Transverse colon (tissue), 4 donors: ENCODE measurements around the gene NSD2. TPM values are rescaled to one million over a fixed set of nuclear protein-coding genes. Genes with fewer than 3 reads are reported as not detected.
"Not testable (repeated sequence)": the region's sequence is repeated elsewhere in the genome, so short reads cannot be mapped to it uniquely, and the experiment has no call there.

ENCODE experiments used
- DNase-seq: peaks from one replicate; pipeline ENCODE4 v3.0.0-alpha.2; 2019
- H3K27ac ChIP-seq, 4 donors: fragments of 200-600 bp; sonication (generic); 2 replicates each; pipeline ENCODE4 v1.5.1; 2016 to 2018; ENCODE audit warnings: inconsistent platforms in 4 of 4
- H3K27me3 ChIP-seq: fragments of 200-600 bp; sonication (generic); 2 replicates; pipeline ENCODE4 v1.5.1; 2017; ENCODE audit warnings: inconsistent platforms
- H3K36me3 ChIP-seq, 4 donors: fragments of 200-600 bp; sonication (generic); 2 replicates each; pipeline ENCODE4 v1.5.1; 2017 to 2019; ENCODE audit warnings: inconsistent platforms in 4 of 4
- H3K4me1 ChIP-seq, 4 donors: fragments of 200-600 bp; sonication (generic); 2 replicates each; pipeline ENCODE4 v1.5.1; 2017 to 2020; ENCODE audit warnings: inconsistent platforms in 4 of 4
- H3K4me3 ChIP-seq, 4 donors: fragments of 200-600 bp; sonication (generic); 1 replicate in 1 of 4; 2 replicates in 3 of 4; pipeline versions ENCODE4 v1.5.1 to v1.6.1; 2017 to 2019; ENCODE audit warnings: inconsistent platforms in 4 of 4
- H3K9me3 ChIP-seq, 2 donors: fragments of 200-600 bp; sonication (generic); 2 replicates each; pipeline ENCODE4 v1.5.1; 2017 to 2019; ENCODE audit warnings: inconsistent platforms in 2 of 2
- CTCF ChIP-seq, 5 experiments: fragments of 200-600 bp in 3 of 5; fragments of 450-650 bp in 2 of 5; sonication (generic) in 3 of 5; IDR thresholded peaks; 1 replicate in 2 of 5; 2 replicates in 3 of 5; pipeline ENCODE4 v1.5.1; 2016 to 2017; ENCODE audit warnings: antibody characterized with exemption in 5 of 5, inconsistent platforms in 3 of 5, mild to moderate bottlenecking in 2 of 5, moderate library complexity in 1 of 5
- EP300 ChIP-seq: sonication (generic); formaldehyde crosslinking; IDR thresholded peaks from one replicate; pipeline ENCODE4 v1.6.1; 2017; ENCODE audit warnings: antibody characterized with exemption, low read depth
- POLR2A ChIP-seq: fragments of 450-650 bp; IDR thresholded peaks from one replicate; pipeline ENCODE4 v1.6.1; 2016; ENCODE audit warnings: antibody characterized with exemption, mild to moderate bottlenecking, moderate library complexity
- POLR2AphosphoS5 ChIP-seq, 3 donors: sonication (generic); formaldehyde crosslinking; IDR thresholded peaks; one replicate each; pipeline ENCODE4 v1.6.1; 2016; ENCODE audit warnings: antibody characterized with exemption in 3 of 3
- WGBS, 2 donors: methylation state at CpG; one replicate each; pipeline ENCODE4 v1.1.5; 2018; ENCODE audit warnings: low coverage in 1 of 2; 5-methylcytosine and 5-hydroxymethylcytosine counted together
- in situ Hi-C, 4 donors: fragments of 200-750 bp; cut with MboI; loops; one replicate each; pipeline versions ENCODE4 v1.15.0 to v1.15.1; 2017; ENCODE audit warnings: low sequenced_read_pairs in 3 of 4, low pct_ligation_motif_present in 1 of 4, low pct_unique_long_range_greater_than_20kb in 1 of 4
- intact Hi-C: fragments of 100-400 bp; cut with DNase I; formaldehyde crosslinking; loops from one replicate; pipeline ENCODE4 v1.15.1; 2023; ENCODE audit warnings: low total_unique reads
- total RNA-seq, 4 donors: library from RNA; depleted of rRNA; stranded (reverse); fragments of >200 nt; gene quantifications; one replicate each; pipeline ENCODE4 v1.1.0, GENCODE V29; 2016

NSD2 gene
- total RNA-seq, 4 donors from 2014 or later = 78.4 to 591 (median 158) TPM

GRCh38 chr4:1991087-1991486 lies 119.9 kb downstream of the NSD2 start:
- intact Hi-C loops = no loop called here
- Histone ChIP-seq H3K27ac (no peak overlapping the region), H3K27me3 (no peaks in the 10 kb centered on the region), H3K36me3 (peaks cover 0 to 37% (median 10%) of the 10 kb centered on the region in 4 donors), H3K4me3 (no peak overlapping the region), H3K9me3 (no peaks in the 10 kb centered on the region), H3K4me1 (no peaks in the 10 kb centered on the region)
- TF ChIP-seq CTCF (IDR thresholded peaks at IDR 0.05) (no peak), EP300 (no peak), POLR2A (no peak), POLR2AphosphoS5 (IDR thresholded peaks at IDR 0.05) (no peak)
- WGBS, 2 donors = 87 to 94% methylated on average over 6 to 11 of the region's 11 CpGs
- DNase-seq = no peak
- in situ Hi-C loops = no loop called here

- in situ Hi-C loops = no loop called here
- no peaks in the 10 kb centered on the region for H3K4me1 ChIP-seq
- H3K36me3 ChIP-seq = peaks cover 0 to 32% (median 10%) of the 10 kb centered on the region in 4 donors
- TF ChIP-seq POLR2AphosphoS5 (IDR thresholded peaks at IDR 0.05) = no peak
- TF ChIP-seq EP300 = no peak
- no peak for TF ChIP-seq POLR2A
- TF ChIP-seq CTCF (IDR thresholded peaks at IDR 0.05) = no peak
- H3K4me3 ChIP-seq = no peak overlapping the region
- no peak for DNase-seq
- intact Hi-C loops = no loop called here
- 80 to 92% methylated on average over 1 to 37 of the region's 37 CpGs for WGBS, 2 donors
- H3K27me3 ChIP-seq = no peaks in the 10 kb centered on the region
- no peak overlapping the region for H3K27ac ChIP-seq
- H3K9me3 ChIP-seq = peaks cover 0 to under 1% of the 10 kb centered on the region in 2 donors
Observed at GRCh38 chr4:1991596-1992434, 120.6 kb downstream of the NSD2 start.

GRCh38 chr4:1992468-1993168 lies 121.4 kb downstream of the NSD2 start:
- no peak for DNase-seq
- Histone ChIP-seq H3K4me1 (no peaks in the 10 kb centered on the region), H3K36me3 (peaks cover 0 to 32% (median 10%) of the 10 kb centered on the region in 4 donors), H3K27me3 (no peaks in the 10 kb centered on the region), H3K27ac (no peak overlapping the region), H3K9me3 (peaks cover 0 to 6% of the 10 kb centered on the region in 2 donors), H3K4me3 (no peak overlapping the region)
- no peak for TF ChIP-seq EP300
- no peak for TF ChIP-seq POLR2A
- TF ChIP-seq CTCF (IDR thresholded peaks at IDR 0.05) = no peak
- TF ChIP-seq POLR2AphosphoS5 (IDR thresholded peaks at IDR 0.05) = no peak
- intact Hi-C loops = no loop called here
- 93% methylated on average over 43 of the region's 45 CpGs; no CpG with 5 or more reads in 1 of the 2 donors for WGBS, 2 donors
- in situ Hi-C loops = no loop called here

- H3K27me3 ChIP-seq = no peaks in the 10 kb centered on the region
- in situ Hi-C loops = no loop called here
- H3K36me3 ChIP-seq = peaks cover 0 to 27% (median 10%) of the 10 kb centered on the region in 4 donors
- no peak overlapping the region for H3K4me3 ChIP-seq
- no peak overlapping the region for H3K27ac ChIP-seq
- H3K9me3 ChIP-seq = peaks cover 0 to 9% of the 10 kb centered on the region in 2 donors
- intact Hi-C loops = no loop called here
- TF ChIP-seq POLR2A (no peak), POLR2AphosphoS5 (IDR thresholded peaks at IDR 0.05) (no peak), CTCF (IDR thresholded peaks at IDR 0.05) (no peak), EP300 (no peak)
- no peaks in the 10 kb centered on the region for H3K4me1 ChIP-seq
- WGBS, 2 donors = 94 to 100% methylated on average over 6 to 19 of the region's 19 CpGs
- DNase-seq = no peak
Observed at GRCh38 chr4:1993169-1993516, 122.0 kb downstream of the NSD2 start.

- H3K4me3 ChIP-seq, H3K27ac ChIP-seq, H3K4me1 ChIP-seq, H3K9me3 ChIP-seq, in situ Hi-C loops, DNase-seq, intact Hi-C loops, H3K27me3 ChIP-seq: not testable (repeated sequence)
- H3K36me3 ChIP-seq = peaks cover 0 to 20% (median 8%) of the 10 kb centered on the region in 4 donors
- 91 to 94% methylated on average over 9 to 20 of the region's 20 CpGs for WGBS, 2 donors
Observed at GRCh38 chr4:1993718-1994516, 122.7 kb downstream of the NSD2 start.
